Measurements from ENCODE around the gene BDNF. TPM values are rescaled to one million over a fixed set of nuclear protein-coding genes. Genes with fewer than 3 reads are reported as not detected.
"Not testable (repeated sequence)": the region's sequence is repeated elsewhere in the genome, so short reads cannot be mapped to it uniquely, and the experiment has no call there.

Gene BDNF
- under 1 TPM in 1 of 2 donors, not detected in 1; 0.33 TPM for total RNA-seq
- 0.82 TPM for polyA plus RNA-seq (2013, experiment 1 of 2)
- 0.75 TPM for polyA plus RNA-seq (2013, experiment 2 of 2)
- long read RNA-seq, experiment 1: 0 reads
- long read RNA-seq, experiment 2, full-length matches to known transcripts: 1 of 1 reads
- long read RNA-seq, experiment 2, partial matches to known transcripts: 0 of 1 reads
- long read RNA-seq, experiment 2, other reads (novel, unspliced or antisense): 0 of 1 reads
- long read RNA-seq, experiment 3, full-length matches to known transcripts: 2 of 3 reads
- long read RNA-seq, experiment 3, partial matches to known transcripts: 0 of 3 reads
- long read RNA-seq, experiment 3, other reads (novel, unspliced or antisense): 1 of 3 reads
- long read RNA-seq, experiment 4: 0 reads

GRCh38 chr11:27700351-27701301, at the start of gene BDNF:
BDNF (minus strand) TSS chr11:27700455; CDS start chr11:27658564, 41,891 bp downstream.
- H3K9ac ChIP-seq (ENCODE audit: extremely low read depth, low read length, poor library complexity, severe bottlenecking): no peak within 1 kb of the TSS
- Mint-ChIP-seq H3K36me3 (ENCODE audit: low read depth) (no peaks in the 10 kb centered on the region), H3K4me3 (peak within 1 kb of the TSS; percentile 65), H3K9me3 (no peaks in the 10 kb centered on the region), H3K4me1 (peaks cover 22% of the 10 kb centered on the region), H3K27ac (peak within 1 kb of the TSS; percentile 43), H3K27me3 (ENCODE audit: insufficient read depth) (peaks cover 77% of the 10 kb centered on the region)
- H3K9me3 ChIP-seq (ENCODE audit: control insufficient read depth, low read length): no peaks in the 10 kb centered on the region
- no peaks in the 10 kb centered on the region for H3K36me3 ChIP-seq (ENCODE audit: control insufficient read depth, insufficient read depth, low read length)
- peaks cover 78% of the 10 kb centered on the region for H3K27me3 ChIP-seq (ENCODE audit: control insufficient read depth, insufficient read depth, low read length, poor library complexity, severe bottlenecking)
- DNase-seq: peak; percentile 79
- H3K4me3 ChIP-seq (ENCODE audit: low read length): peak within 1 kb of the TSS; percentile 82
- 0% methylated on average over 35 to 92 of the region's 92 CpGs for WGBS, 2 experiments (ENCODE audit: insufficient coverage in 1 of 2, insufficient read length in 1 of 2)
- no peak within 1 kb of the TSS for H3K27ac ChIP-seq (ENCODE audit: low read depth, low read length)
- no peak for TF ChIP-seq CTCF (conservative IDR thresholded peaks at IDR 0.05)
- no peaks in the 10 kb centered on the region for H3K4me1 ChIP-seq (ENCODE audit: control insufficient read depth, insufficient read depth, low read length)

GRCh38 chr11:27740362-27741013, 40.2 kb upstream of the BDNF start:
- H3K36me3 ChIP-seq (ENCODE audit: control insufficient read depth, insufficient read depth, low read length): no peaks in the 10 kb centered on the region
- peaks cover 17% of the 10 kb centered on the region for H3K27me3 ChIP-seq (ENCODE audit: control insufficient read depth, insufficient read depth, low read length, poor library complexity, severe bottlenecking)
- no peaks in the 10 kb centered on the region for H3K4me1 ChIP-seq (ENCODE audit: control insufficient read depth, insufficient read depth, low read length)
- no peak overlapping the region for H3K9ac ChIP-seq (ENCODE audit: extremely low read depth, low read length, poor library complexity, severe bottlenecking)
- no peaks in the 10 kb centered on the region for H3K9me3 ChIP-seq (ENCODE audit: control insufficient read depth, low read length)
- Mint-ChIP-seq H3K27me3 (ENCODE audit: insufficient read depth) (peaks cover 31% of the 10 kb centered on the region), H3K27ac (no peak overlapping the region), H3K36me3 (ENCODE audit: low read depth) (no peaks in the 10 kb centered on the region), H3K4me1 (peaks cover 5% of the 10 kb centered on the region), H3K4me3 (no peak overlapping the region), H3K9me3 (no peaks in the 10 kb centered on the region)
- no peak overlapping the region for H3K27ac ChIP-seq (ENCODE audit: low read depth, low read length)
- 45 to 47% methylated on average over 3 to 6 of the region's 7 CpGs for WGBS, 2 experiments (ENCODE audit: insufficient coverage in 1 of 2, insufficient read length in 1 of 2)
- TF ChIP-seq CTCF (conservative IDR thresholded peaks at IDR 0.05): no peak
- peak; percentile 51 for DNase-seq
- no peak overlapping the region for H3K4me3 ChIP-seq (ENCODE audit: low read length)

- no peaks in the 10 kb centered on the region for H3K9me3 Mint-ChIP-seq
- no peak overlapping the region for H3K4me3 Mint-ChIP-seq
- Histone ChIP-seq H3K27me3 (ENCODE audit: control insufficient read depth, insufficient read depth, low read length, poor library complexity, severe bottlenecking) (peaks cover 6% of the 10 kb centered on the region), H3K4me1 (ENCODE audit: control insufficient read depth, insufficient read depth, low read length) (no peaks in the 10 kb centered on the region), H3K36me3 (ENCODE audit: control insufficient read depth, insufficient read depth, low read length) (no peaks in the 10 kb centered on the region), H3K4me3 (ENCODE audit: low read length) (no peak overlapping the region), H3K9me3 (ENCODE audit: control insufficient read depth, low read length) (no peaks in the 10 kb centered on the region), H3K9ac (ENCODE audit: extremely low read depth, low read length, poor library complexity, severe bottlenecking) (no peak overlapping the region), H3K27ac (ENCODE audit: low read depth, low read length) (no peak overlapping the region)
- H3K4me1 Mint-ChIP-seq: peaks cover under 1% of the 10 kb centered on the region
- no peak for DNase-seq
- H3K27me3 Mint-ChIP-seq (ENCODE audit: insufficient read depth): peaks cover 27% of the 10 kb centered on the region
- H3K36me3 Mint-ChIP-seq (ENCODE audit: low read depth): no peaks in the 10 kb centered on the region
- H3K27ac Mint-ChIP-seq: no peak overlapping the region
- no peak for TF ChIP-seq CTCF (conservative IDR thresholded peaks at IDR 0.05)
- WGBS, 2 experiments (ENCODE audit: insufficient coverage in 1 of 2, insufficient read length in 1 of 2): 89% methylated on average over 1 of the region's 1 CpG; no CpG with 5 or more reads in 1 of the 2 experiments
Measured at GRCh38 chr11:27735281-27735680, 35.0 kb upstream of the BDNF start.

- H3K4me3 Mint-ChIP-seq; DNase-seq; H3K27ac Mint-ChIP-seq; H3K9me3 ChIP-seq (ENCODE audit: control insufficient read depth, low read length); H3K4me3 ChIP-seq (ENCODE audit: low read length); H3K4me1 ChIP-seq (ENCODE audit: control insufficient read depth, insufficient read depth, low read length); H3K36me3 Mint-ChIP-seq (ENCODE audit: low read depth); H3K9me3 Mint-ChIP-seq; H3K9ac ChIP-seq (ENCODE audit: extremely low read depth, low read length, poor library complexity, severe bottlenecking); H3K27ac ChIP-seq (ENCODE audit: low read depth, low read length); H3K4me1 Mint-ChIP-seq; H3K36me3 ChIP-seq (ENCODE audit: control insufficient read depth, insufficient read depth, low read length): not testable (repeated sequence)
- H3K27me3 ChIP-seq (ENCODE audit: control insufficient read depth, insufficient read depth, low read length, poor library complexity, severe bottlenecking): peaks cover 34% of the 10 kb centered on the region
- peaks cover 40% of the 10 kb centered on the region for H3K27me3 Mint-ChIP-seq (ENCODE audit: insufficient read depth)
- WGBS, 2 experiments (ENCODE audit: insufficient coverage in 1 of 2, insufficient read length in 1 of 2): 88 to 91% methylated on average over 4 to 7 of the region's 7 CpGs
Measured at GRCh38 chr11:27731803-27732202, 31.5 kb upstream of the BDNF start.
